Measurements from ENCODE around the gene NUDT4.
"Not testable (repeated sequence)": the region's sequence is repeated elsewhere in the genome, so short reads cannot be mapped to it uniquely, and the experiment has no call there.

DNA sequence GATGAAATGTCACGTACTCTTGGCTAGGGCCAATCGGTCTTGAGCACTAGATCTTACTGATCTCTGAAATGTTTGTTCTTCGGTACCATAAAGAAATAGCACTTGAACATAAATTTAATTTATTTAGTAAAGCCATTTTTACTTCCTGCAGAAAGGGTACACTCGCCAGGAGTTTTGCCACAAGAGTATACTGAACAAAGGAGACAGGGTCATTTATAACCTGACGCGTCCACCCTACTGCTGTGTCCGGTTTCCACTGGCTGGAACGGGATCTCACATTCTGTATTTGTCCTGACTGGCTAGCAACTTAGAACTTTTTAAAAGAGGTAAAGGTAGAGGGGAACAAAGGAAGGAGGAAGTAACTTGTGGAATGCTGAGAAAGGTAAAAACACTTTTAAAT lies 34.7 kb downstream of the NUDT4 start:
- TF ChIP-seq, protein P1, sequence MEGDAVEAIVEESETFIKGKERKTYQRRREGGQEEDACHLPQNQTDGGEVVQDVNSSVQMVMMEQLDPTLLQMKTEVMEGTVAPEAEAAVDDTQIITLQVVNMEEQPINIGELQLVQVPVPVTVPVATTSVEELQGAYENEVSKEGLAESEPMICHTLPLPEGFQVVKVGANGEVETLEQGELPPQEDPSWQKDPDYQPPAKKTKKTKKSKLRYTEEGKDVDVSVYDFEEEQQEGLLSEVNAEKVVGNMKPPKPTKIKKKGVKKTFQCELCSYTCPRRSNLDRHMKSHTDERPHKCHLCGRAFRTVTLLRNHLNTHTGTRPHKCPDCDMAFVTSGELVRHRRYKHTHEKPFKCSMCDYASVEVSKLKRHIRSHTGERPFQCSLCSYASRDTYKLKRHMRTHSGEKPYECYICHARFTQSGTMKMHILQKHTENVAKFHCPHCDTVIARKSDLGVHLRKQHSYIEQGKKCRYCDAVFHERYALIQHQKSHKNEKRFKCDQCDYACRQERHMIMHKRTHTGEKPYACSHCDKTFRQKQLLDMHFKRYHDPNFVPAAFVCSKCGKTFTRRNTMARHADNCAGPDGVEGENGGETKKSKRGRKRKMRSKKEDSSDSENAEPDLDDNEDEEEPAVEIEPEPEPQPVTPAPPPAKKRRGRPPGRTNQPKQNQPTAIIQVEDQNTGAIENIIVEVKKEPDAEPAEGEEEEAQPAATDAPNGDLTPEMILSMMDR (conservative IDR thresholded peaks at IDR 0.05; ENCODE audit: low read depth, low read length), result not testable (repeated sequence)
- not testable (repeated sequence) for TF ChIP-seq EZH2 (IDR thresholded peaks at IDR 0.05; ENCODE audit: borderline replicate concordance, low read depth, low read length, poor library complexity, severe bottlenecking)
